Choroid plexus epithelial cell (primary cell): ENCODE measurements around the gene ARHGAP31.
"Not testable (repeated sequence)": the region's sequence is repeated elsewhere in the genome, so short reads cannot be mapped to it uniquely, and the experiment has no call there.

ENCODE experiments used
- DNase-seq: peaks from one replicate; pipeline ENCODE4 v3.0.0-alpha.2; 2010; ENCODE audit warnings: low read depth
- H3K4me3 ChIP-seq: 2 replicates; pipeline ENCODE4 v1.5.1; 2011; ENCODE audit warnings: low read depth, mild to moderate bottlenecking, control low read depth, low read length, moderate library complexity
- CTCF ChIP-seq: conservative IDR thresholded peaks from 2 replicates; pipeline ENCODE4 v1.5.1; 2011; ENCODE audit warnings: low read depth, mild to moderate bottlenecking, control low read depth, inconsistent platforms, low read length, moderate library complexity

ARHGAP31 gene

DNA sequence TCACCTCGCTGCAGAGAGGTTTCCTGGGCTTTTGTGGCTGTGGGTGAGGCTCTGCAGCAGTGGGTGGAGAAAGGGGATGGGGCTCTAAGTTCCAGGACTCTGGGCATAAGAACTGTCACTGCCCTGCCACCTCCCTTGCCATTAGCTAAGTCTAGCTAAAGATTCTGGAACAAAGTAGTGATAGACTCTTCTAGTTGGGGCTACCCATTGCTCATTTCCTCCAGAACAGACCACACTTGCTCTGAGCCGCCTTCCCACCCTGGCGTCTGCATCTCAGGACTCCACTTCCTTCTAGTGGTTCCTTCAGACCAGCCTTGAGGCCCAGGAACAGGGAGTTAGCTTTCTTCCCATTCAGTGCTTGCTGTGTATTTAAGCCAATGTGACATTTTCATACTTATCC lies 7.5 kb downstream of the ARHGAP31 start:
- TF ChIP-seq CTCF, result no peak
- no peak overlapping the region for H3K4me3 ChIP-seq
- no peak for DNase-seq

GRCh38 chr3:119302697-119303551 lies 8.7 kb downstream of the ARHGAP31 start:
- no peak overlapping the region for H3K4me3 ChIP-seq
- no peak for TF ChIP-seq CTCF
- peak; percentile 58 for DNase-seq

DNA sequence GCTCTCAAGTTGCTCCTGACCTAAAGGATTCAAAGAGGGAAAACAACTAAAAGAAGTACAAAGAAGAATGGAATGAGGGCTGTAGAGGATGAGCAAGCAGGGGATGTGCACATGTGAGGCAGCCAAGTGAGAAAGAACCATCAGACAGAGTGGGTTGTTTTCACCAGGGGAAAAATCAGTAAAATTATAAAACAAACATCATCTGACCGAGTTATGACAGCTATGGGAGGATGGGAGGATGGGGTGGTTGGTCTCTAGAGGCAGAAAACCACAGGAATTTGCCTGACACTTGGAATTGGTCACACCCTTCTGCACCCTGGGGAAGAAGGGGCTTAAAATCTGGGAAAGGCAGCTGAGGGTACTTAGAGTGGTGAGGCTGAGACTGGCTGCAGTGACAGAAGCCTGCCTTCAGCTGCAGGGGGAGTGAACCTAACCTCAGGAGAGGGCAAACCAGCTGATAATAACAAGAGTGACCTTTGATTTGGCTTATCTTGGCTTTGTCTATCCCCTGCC lies 10.1 kb downstream of the ARHGAP31 start:
- H3K4me3 ChIP-seq, result no peak overlapping the region
- TF ChIP-seq CTCF, result no peak
- DNase-seq, result peak; percentile 90

GRCh38 chr3:119305286-119305685 lies 11.1 kb downstream of the ARHGAP31 start:
- H3K4me3 ChIP-seq, result no peak overlapping the region
- TF ChIP-seq CTCF, result no peak
- peak; percentile 42 for DNase-seq

DNA sequence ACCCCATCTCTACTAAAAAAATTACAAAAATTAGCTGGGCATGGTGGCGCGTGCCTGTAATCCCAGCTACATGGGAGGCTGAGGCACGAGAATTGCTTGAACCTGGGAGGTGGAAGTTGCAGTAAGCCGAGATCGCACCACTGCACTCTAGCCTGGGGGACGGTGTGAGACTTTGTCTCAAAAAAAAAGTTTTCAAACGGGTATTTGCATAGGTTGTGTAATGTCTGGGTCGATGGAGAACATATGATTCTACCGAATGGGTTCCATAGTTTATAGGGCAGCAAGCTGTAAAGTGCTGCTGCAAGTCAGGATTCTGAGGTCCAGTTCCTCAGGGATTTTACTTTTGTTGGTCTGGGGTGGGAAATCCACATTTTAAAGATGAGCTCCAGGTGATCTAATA lies 12.2 kb downstream of the ARHGAP31 start:
- not testable (repeated sequence) for DNase-seq, H3K4me3 ChIP-seq

DNA sequence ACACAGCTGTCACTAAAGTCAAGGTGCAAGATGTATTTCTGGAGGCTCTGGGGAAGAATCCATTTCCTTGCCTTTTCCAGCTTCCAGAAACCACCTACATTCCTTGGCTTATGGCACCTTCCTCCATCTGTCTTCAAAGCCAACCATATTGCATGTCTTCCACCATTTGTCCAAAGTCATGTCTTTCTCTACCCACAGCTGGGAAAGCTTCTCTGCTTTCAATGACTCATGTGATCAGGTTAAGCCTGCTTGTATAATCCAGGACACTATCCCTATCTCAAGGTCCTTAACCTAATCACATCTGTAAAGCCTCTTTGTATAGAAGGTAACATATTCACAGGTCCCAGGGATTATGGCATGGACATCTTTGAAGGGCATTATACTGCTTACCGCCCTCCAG lies 14.2 kb downstream of the ARHGAP31 start:
- no peak overlapping the region for H3K4me3 ChIP-seq
- DNase-seq, result no peak
- TF ChIP-seq CTCF, result no peak

- DNase-seq, result no peak
- no peak for TF ChIP-seq CTCF
- H3K4me3 ChIP-seq, result no peak overlapping the region
Measured at GRCh38 chr3:119309591-119309990, 15.4 kb downstream of the ARHGAP31 start.
